Measurements from ENCODE around the gene GJA4.

DNA sequence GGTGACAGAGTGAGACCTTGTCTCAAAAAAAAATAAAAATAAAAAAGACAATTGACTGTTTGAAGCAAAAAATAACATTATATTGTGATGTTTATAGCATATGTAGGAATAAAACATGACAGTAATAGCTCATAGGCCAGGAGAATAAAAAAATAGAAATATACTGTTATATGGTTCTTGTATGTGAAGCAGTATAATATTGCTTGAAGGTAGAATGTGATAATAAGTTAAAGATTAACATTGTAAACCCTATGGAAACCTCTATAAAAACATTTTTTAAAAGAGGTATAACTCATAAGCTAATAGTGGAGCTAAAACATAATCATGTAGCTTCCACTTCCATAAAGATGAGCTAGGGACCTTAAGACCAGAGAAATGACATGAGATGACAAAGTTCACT lies 23.5 kb downstream of the GJA4 start:
- TF ChIP-seq YY1 (IDR thresholded peaks at IDR 0.05; ENCODE audit: insufficient read depth, insufficient read length) (no peak), SUZ12 (IDR thresholded peaks at IDR 0.05; ENCODE audit: extremely low read depth, insufficient read depth, insufficient read length) (no peak), ZNF274 (IDR thresholded peaks at IDR 0.05; ENCODE audit: low read depth, low read length) (no peak)
